CD4-positive, alpha-beta T cell treated with Interleukin-15 for 4 hours (primary cell): ENCODE measurements around the gene GALNTL6.
"Not testable (repeated sequence)": the region's sequence is repeated elsewhere in the genome, so short reads cannot be mapped to it uniquely, and the experiment has no call there.

Experiments
- DNase-seq: peaks from one replicate; pipeline ENCODE4 v3.0.0-alpha.2; 2020; ENCODE audit warnings: low spot score

The GALNTL6 gene

DNA sequence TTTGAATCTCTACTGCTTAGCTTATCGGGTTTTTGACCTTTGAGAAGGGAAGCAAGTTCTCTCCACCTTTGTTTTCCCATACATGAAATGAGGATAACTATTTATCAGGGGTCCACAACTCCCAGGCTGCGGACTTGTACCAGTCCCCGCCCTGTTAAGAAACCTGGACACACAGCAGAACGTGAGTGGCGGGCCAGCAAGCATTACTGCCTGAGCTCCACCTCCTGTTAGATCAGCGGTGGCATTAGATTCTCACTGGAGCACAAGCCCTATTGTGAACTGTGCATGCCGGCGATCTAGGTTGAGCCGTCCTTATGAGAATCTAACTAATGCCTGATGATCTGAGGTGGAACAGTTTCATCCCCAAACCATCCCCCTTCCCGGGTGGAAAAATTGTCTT is 579.5 kb downstream of the GALNTL6 start:
- no peak for DNase-seq

DNA sequence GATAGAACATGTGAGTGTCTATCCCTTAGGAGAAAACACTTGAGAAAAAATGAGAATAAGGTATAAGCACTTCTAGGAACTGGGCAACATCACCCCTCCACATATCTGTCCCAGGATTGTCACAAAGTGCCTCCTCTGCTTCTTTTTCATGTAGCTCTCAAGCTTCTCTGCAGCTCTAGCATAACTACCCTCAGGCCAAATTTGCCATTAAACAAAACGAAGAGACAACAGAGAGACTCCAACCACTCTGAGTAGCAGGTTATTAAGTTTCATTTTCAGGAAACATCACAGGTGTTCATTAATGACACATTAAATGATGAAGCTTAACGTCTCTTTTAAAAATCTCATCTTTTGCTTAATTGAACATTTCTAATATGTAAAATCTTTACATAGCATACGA is 580.0 kb downstream of the GALNTL6 start:
- DNase-seq, result no peak

DNA sequence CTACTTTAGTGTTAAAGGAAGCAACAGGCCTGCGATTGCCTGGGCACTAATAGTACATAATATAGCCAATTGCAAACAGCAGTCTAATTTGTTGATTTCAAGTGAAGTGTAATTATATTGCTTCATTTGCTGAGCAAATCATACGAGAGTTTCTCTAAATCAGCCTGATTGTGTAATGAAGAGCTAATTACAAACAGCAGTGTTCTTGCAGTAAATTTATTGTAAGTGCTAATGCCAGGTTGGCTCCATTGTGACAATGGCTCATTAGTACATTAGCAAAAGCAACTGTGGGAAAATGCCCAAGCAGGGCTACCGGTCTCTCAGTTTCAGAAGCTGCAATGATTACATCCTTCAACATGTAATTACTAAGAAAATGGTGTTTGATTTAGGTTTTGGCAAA is 591.5 kb downstream of the GALNTL6 start:
- no peak for DNase-seq

DNA sequence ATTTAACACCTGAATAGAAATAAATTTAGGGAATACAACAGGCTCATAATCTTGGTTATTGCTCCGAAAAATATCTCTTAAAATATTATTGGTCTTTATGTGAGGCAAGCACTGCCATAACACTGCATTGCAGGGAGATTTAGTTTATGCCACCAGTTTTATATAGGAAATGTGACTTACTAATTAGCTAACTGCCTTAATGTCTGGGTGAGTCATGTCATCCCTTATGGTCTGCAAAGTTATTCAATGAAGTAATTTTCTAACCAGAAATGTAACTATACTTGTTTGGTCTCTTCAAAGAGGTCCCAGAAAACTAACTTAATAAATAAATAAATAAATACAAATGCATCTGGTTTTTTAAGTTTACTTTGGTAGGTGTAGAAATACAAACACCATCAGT is 597.2 kb downstream of the GALNTL6 start:
- DNase-seq, result no peak

DNA sequence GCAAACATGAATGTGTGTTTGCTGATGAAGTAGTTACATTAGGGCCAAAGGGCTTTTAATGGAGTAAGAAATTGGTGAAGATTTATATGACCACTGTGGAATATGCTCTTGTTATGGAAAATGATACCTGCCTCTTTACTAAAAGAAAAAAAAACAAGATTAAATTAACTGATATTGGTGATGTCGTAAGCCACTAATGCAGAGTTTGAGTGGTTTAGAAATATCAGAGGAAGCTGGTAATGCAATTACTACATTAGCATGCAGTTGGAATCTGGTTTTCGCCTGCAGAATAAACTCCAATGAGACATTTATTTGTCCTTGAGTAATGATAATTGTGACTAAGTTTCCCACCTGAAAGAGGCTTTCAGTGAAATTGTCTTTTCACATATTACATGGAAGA is 597.9 kb downstream of the GALNTL6 start:
- no peak for DNase-seq

DNA sequence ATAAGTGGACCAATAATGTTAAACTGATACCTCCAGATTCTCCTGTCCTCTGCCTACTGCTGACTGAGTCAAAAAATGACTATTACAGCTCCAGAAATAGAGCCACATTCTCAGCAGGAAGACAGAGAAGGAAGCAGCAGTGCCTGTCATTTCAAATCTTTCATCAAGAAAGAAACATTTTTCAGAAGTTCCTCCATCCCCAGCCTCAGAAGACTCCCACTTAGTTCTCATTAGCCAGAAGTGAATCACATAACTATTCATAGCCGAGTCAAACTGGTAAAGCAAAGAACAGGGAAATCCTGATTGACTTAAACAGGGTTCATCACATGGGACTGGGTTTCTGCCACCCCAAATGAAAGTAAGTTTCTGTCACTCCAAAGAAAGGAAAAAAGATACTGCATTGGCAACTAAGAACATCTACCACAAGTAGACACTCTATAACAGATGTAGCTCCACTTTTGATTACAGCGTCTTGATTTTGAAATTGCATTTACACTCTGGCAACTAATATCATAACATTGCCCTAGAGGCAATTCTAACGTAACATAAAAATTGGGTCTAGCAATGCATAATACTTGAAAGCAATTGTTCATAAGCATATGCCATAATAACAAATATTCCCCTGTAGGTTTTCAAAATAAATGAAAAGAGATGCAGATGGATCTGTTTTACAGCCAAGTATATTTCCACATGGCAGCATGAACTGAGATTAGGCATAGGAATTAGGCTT is 599.8 kb downstream of the GALNTL6 start:
- DNase-seq, result no peak

DNA sequence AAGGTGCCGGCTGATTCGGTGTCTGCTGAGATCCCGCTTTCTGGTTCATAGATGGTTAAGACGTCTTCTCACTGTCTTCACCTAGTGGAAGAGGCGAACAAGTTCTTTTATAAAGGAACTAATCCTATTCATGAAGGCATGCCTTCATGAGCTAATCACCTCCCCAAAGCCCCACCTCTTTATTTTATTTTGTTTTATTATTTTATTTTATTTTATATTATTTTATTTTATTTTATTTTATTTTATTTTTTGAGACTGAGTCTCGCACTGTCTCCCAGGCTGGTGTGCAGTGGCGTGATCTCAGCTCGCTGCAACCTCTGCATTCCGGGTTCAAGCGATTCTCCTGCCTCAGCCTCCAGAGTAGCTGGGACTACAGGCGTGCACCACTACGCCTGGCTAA is 615.8 kb downstream of the GALNTL6 start:
- not testable (repeated sequence) for DNase-seq

DNA sequence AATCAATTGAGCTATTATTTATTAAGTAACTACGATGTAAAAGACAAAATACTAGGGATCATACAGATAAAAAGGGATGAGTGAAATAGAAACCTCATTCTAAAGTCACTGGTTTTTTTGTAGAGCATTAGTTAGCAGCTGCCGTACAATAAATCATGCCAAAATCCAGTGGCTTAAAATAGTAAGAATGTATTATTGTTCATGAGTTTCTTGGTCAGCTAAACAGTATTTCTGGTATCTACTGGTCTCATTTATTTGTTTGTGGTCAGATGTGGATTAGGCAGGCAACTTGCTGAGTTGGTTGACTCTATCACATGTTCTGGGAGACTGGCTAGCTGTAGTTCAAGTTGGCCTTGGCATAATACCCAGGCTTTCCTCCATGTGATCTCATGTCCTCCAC is 667.3 kb downstream of the GALNTL6 start:
- no peak for DNase-seq

DNA sequence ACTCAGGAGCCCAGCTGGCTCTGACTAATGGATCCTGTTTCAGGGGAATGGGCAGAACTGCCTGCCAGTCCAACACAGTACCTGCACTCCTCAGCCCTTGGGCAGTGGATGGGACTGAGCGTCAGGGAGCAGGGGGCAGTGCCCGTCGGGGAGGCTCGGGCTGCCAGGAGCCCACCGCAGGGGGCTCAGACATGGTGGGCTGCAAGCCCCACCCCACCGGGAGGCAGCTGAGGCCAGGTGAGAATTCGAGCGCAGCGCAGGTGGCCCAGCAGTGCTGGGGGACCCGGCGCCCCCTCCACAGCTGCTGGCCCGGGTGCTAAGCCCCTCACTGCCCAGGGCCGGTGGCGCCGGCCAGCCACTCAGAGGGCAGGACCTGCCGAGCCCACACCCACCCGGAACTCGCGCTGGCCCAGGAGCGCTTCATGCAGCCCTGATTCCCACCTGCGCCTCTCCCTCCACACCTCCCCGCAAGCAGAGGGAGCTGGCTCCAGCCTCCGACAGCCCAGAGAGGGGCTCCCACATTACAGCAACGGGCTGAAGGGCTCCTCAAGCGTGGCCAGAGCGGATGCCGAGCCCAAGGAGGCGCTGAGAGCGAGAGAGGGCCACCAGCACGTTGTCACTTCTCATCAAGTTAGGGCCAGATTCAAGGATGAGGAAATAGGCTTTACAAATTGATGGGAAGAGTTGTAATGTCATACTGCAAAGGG is 668.8 kb downstream of the GALNTL6 start:
- DNase-seq, result no peak

DNA sequence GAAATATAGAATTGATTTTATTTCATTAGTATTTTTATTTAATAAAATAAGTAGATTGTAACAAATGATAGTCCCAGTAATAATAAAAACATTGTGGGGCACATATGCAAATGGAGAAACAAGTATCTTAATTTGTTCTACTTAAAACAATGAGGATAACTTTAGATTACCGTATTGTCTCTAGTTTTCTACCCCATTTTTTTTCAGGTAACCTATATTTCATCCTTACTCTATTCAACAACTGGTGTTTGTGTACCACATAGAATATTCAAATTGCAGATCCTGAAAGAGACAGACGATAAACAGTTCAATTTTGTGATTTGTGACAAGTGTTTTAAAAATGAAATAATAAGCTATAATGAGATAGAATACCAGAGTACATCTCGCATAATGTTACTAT is 671.8 kb downstream of the GALNTL6 start:
- no peak for DNase-seq

DNA sequence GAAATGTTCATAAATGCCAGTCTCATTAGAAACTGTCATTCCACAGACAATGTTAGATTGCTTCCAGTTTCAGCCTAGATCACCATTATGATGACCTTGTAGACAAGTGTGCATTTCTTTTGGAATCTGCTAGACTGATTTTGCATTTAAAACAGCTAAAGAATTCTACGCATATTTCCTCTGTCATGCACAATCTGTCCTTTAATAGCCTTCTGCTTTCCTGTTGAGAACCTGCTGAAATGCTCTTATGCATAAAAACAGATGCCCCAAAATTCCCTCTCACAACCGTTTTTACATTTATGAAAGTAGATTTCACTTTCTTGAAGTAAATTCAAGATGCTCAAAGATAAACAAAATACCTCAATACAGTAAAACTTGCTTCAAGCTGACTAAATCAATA is 673.3 kb downstream of the GALNTL6 start:
- DNase-seq, result no peak

DNA sequence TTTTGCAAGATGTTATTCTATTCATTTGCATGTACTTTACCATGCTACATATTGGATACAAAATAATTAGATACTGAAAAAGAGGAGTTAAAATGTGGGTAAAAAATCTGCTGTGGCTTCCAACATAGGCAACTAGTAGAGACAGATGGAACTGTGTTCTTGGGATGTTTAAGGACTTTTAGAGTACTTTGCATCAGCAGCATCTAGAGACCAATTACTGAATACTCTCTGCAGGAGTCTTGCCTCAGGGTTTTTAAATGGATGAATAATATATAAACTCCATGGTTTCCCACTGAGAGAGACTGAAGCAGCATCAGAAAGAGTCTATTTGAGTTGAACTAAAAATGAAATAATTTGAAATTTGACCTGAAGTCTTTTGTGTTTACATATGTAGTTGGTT is 676.7 kb downstream of the GALNTL6 start:
- no peak for DNase-seq

DNA sequence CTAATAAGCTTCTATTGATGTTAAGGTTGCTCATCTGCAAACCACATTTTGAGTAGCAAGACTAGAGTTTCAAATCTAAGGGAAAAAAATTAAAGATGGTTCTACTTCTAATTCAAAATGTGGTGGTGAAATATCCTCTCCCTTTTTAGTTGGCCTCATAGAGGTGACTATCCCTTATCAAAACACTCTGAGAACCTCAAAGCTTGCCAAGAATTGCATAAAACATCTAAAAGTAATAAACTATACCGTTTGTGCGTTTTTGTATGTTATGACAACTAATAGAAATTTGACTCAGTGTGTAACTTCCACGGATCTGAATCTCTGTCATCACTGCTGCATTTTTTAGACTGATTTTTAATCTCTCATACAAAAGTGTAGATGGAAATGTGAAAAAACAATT is 682.6 kb downstream of the GALNTL6 start:
- no peak for DNase-seq

DNA sequence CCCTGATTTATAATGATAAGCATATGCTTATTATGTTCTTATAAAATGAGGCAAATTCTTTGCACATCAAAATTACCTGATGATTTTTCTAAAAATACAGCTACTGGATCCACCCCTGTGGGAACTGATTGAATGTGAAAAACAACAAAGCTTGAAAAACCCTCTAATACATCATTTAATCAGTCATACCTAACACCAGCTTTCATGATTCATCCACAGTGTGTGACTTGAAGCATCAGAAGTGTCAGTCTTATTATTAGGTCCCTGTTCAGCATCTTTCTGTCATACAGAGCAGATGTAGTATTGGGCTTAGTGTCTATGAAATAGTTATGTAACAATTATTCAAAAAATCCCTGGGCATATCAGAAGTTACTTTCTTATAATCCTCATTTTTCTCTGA is 684.1 kb downstream of the GALNTL6 start:
- no peak for DNase-seq

DNA sequence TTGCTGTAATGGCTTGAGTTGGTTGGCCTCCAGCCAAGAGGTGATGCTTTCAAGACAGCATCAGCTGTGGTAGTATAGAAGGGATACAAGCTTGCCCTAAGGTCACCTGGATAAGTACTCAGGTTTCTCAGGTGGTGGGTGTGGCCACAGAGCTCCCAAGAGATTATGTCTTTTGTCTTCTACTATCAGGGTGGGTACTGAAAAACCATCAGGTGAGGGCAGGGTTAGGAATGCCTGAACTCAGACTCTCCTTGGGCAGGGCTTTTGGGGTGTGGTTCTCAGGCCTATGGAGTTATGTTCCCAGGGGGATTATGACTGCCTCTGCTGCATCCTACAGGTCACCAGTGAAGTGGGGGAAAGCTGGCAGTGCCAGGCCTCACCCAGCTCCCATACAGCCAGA is 700.8 kb downstream of the GALNTL6 start:
- DNase-seq, result no peak

DNA sequence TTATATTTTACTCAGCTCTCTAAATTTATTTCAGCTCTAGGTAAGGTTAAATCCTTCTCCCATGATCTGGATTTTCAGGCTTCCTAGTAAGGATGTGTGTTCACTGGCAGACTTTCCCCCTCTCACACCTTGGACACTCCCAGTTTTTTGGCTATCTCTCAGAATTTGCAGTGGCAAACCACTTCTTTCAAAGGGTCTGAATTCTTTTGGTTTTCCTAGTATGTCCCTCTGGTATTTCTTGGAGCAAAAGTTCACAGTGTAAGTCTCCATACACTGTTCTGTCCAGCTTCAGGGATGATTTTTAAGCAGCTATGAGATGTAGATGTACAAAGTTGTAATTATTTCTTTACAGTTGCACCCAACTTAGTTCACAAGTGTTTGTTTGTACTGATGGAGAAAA is 701.6 kb downstream of the GALNTL6 start:
- no peak for DNase-seq

DNA sequence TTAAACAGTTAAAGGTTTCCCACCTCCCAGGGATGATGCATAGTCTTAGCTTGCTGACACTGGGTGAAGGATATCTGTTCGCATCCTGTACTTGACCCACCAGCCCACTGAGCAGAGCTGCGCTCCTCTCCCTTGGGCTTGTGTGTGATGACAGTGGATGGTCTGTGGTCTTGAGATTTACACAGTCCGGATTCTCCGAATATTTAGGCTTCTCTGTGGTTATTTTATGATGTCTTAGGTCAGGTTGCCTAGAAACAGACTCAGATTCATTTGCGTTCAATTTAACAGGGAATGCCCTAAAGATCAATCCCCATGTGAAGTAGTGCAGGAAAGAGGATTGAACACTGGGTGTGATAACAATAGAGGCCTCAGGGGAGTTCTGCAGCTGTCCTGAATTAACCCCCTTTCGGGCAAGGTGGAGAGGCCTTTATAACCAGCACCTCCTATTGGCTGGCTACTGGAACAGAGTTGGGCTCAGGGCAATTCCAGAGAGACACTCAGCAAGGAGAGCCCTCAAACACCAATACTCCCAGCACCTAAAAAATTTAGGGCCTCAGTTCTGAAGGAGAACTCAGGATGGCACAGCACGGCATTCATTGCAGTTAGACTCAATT is 702.2 kb downstream of the GALNTL6 start:
- no peak for DNase-seq

DNA sequence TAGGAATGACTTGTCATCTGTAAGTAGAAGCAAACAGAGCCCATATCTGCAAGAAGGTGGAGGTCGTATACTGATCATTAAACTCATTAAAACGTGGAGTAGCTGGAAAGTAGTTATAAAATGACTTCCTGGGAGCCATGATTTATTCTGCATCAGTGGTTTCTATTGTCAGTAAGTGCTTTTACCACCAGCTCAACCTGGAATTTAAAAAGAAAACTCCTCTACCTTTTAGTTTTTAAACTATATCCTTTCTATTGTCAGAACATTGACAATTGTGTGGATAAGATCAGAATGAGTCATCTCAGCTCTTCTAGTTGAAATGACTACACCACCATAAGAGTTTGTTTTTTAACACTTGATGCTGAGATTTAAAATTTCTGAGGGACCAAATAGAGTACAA is 704.2 kb downstream of the GALNTL6 start:
- DNase-seq, result no peak

DNA sequence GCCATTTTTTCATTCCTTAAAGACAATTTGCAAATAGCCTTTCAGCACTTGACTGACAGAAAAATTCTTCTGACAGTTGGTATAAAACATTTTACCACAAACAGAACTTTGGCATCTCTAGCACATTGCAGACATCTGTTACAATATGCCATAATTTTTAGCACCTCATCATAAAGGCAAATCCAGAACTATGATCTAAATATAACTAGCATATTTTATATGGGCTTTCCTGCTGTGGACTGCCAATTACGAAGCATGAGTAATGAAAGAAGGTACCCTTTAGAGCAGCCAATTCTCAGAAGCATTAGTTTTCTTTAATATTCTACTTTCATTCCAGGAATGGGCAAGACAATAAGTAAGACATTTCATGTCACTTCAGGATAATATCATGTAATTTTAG is 708.0 kb downstream of the GALNTL6 start:
- no peak for DNase-seq

DNA sequence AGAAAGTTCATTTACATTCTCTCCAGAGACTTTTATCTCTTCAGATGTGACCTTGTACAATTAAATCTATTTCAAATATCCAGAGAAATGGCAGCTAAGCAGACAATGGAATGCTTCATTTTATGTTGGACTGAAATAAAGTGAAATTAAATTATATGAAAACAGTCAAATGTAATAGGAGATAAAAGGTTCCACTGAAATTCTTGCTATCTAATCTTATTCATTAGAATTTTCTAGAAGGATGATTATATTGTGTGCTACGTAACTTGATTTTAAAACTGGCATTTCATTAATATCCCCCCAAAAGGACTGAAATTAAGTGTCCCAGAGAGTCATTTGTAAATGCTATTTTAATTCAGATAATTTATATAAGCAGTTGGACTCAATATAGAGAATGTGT is 708.5 kb downstream of the GALNTL6 start:
- DNase-seq, result no peak

DNA sequence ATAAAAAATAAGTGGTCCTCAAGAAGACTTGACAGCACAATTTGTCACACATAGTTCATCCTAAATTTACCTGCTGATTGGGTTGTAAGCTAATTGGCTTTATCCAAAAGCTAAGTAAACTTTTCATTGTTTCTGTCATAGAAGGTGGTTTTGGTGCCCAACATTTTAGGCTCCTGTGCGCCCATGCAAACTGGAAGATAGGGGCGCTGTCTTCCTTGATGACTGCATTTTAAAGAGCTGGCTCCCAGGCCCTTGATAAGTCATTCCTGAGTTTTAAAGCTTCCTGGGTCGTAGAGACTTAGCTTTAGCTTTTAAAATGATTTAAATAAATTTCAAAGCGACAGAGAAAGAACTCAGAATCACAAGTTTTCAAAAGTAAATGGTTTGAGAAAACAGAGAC is 730.0 kb downstream of the GALNTL6 start:
- DNase-seq, result no peak

DNA sequence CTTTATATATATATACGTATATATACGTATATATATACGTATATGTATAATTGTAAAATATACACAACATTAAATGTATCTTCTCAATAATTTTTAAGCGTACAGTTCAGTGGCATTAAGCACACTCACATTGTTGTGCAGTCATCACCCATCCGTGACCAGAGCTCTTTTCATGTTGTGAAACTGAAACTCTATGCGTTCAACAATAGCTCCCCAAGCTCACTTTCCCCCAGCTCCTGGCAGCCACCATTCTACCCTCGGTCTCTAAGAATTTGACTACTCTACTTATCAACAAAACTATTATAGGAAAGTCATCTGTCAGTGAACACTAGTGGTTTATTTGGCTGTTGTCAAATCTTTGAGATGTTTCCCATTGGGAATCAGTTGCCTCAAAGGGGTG is 733.6 kb downstream of the GALNTL6 start:
- no peak for DNase-seq

DNA sequence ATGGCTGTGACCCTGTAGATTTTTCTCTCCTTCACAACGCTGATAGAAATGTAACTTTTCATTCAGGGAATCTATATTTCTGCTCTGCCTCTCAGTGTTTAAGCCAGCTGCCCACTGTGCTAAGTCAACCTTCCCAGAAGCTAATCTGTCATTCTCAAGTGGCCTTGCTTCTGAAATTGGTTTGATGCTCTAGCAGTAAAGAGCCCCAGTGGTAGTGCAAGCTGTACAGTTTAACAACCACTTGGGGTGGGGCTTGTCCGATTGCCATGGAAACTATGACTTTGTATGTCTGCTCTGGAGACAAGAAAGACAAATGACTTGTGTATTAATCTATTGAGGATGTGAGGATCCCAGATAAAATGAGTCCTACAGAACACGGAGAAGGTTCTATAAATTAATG is 734.5 kb downstream of the GALNTL6 start:
- DNase-seq, result no peak

DNA sequence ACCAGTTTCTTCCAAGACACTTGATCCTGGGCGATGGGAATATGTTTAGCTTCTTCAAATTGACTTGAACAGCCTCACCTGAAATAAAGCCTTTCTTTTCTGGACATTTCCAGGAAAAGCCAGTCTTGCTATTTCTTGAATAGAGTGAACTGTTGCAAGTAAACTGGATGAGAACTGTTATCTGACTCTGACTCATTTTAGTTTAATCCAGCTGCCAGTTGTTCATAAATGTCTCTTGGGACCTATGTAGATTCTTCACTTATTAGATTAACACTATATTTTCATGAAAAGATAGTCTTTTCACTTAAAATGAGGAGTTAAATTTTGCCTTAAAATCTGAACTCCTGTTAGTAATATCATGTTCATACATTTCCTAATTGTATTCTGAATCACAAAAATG is 740.0 kb downstream of the GALNTL6 start:
- DNase-seq, result no peak
